SK-N-SH treated with all-trans-retinoic acid at 6 μM for 48 hours (cell line): Measurements from ENCODE around the gene RERG.

Experiments
- ATAC-seq: fragments of 200-7000 bp; cut with Tn5 transposase; 3 replicates; pipeline ENCODE4 v1.9.1; 2020; ENCODE audit warnings: mild to moderate bottlenecking, moderate library complexity
- ARNTL ChIP-seq: fragments of 450-650 bp; formaldehyde crosslinking; IDR thresholded peaks from 2 replicates; pipeline ENCODE4 v1.5.0; 2020; ENCODE audit warnings: low read depth, mild to moderate bottlenecking, moderate library complexity, borderline replicate concordance
- BACH2 ChIP-seq: fragments of 250-450 bp; sonication (Bioruptor Pico); IDR thresholded peaks from 2 replicates; pipeline ENCODE4 v1.9.0; 2021; ENCODE audit warnings: mild to moderate bottlenecking, borderline replicate concordance
- CSDC2 ChIP-seq: fragments of 250-450 bp; sonication (Bioruptor Pico); IDR thresholded peaks from 2 replicates; pipeline ENCODE4 v1.5.0; 2020; ENCODE audit warnings: mild to moderate bottlenecking, moderate library complexity
- ESRRG ChIP-seq: fragments of 250-450 bp; sonication (Bioruptor Pico); IDR thresholded peaks from 2 replicates; pipeline ENCODE4 v1.6.1; 2021; ENCODE audit warnings: mild to moderate bottlenecking
- GLIS3 ChIP-seq: fragments of 250-450 bp; sonication (Bioruptor Pico); IDR thresholded peaks from 2 replicates; pipeline ENCODE4 v1.5.0; 2020; ENCODE audit warnings: mild to moderate bottlenecking, moderate library complexity
- ISL1 ChIP-seq: fragments of 250-450 bp; sonication (Bioruptor Pico); IDR thresholded peaks from 2 replicates; pipeline ENCODE4 v2.1.2; 2022; ENCODE audit warnings: mild to moderate bottlenecking, moderate library complexity
- OSR1 ChIP-seq: fragments of 250-450 bp; sonication (Bioruptor Pico); IDR thresholded peaks from 2 replicates; pipeline ENCODE4 v1.8.0; 2022; ENCODE audit warnings: moderate library complexity, mild to moderate bottlenecking, inconsistent platforms
- POU6F1 ChIP-seq: fragments of 250-450 bp; sonication (Bioruptor Pico); IDR thresholded peaks from 2 replicates; pipeline ENCODE4 v1.8.0; 2021; ENCODE audit warnings: low read depth, mild to moderate bottlenecking, moderate library complexity, borderline replicate concordance
- PPARA ChIP-seq: fragments of 250-450 bp; sonication (Bioruptor Pico); IDR thresholded peaks from 2 replicates; pipeline ENCODE4 v1.5.0; 2020; ENCODE audit warnings: mild to moderate bottlenecking, borderline replicate concordance
- RARB ChIP-seq: fragments of 250-450 bp; sonication (Bioruptor Pico); IDR thresholded peaks from 2 replicates; pipeline ENCODE4 v1.8.0; 2021; ENCODE audit warnings: mild to moderate bottlenecking, moderate library complexity
- SNAI2 ChIP-seq: fragments of 250-450 bp; sonication (Bioruptor Pico); IDR thresholded peaks from 2 replicates; pipeline ENCODE4 v1.5.0; 2020; ENCODE audit warnings: mild to moderate bottlenecking, moderate library complexity
- TCF4 ChIP-seq: fragments of 250-450 bp; sonication (Bioruptor Pico); IDR thresholded peaks from 2 replicates; pipeline ENCODE4 v1.8.0; 2021; ENCODE audit warnings: mild to moderate bottlenecking, moderate library complexity, borderline replicate concordance
- TOX ChIP-seq: fragments of 250-450 bp; sonication (Bioruptor Pico); IDR thresholded peaks from 2 replicates; pipeline ENCODE4 v1.8.0; 2021; ENCODE audit warnings: mild to moderate bottlenecking, moderate library complexity, borderline replicate concordance
- ZC3H10 ChIP-seq: fragments of 250-450 bp; sonication (Bioruptor Pico); IDR thresholded peaks from 2 replicates; pipeline ENCODE4 v1.5.1; 2021; ENCODE audit warnings: mild to moderate bottlenecking, moderate library complexity
- ZFP3 ChIP-seq: fragments of 250-450 bp; sonication (Bioruptor Pico); IDR thresholded peaks from 2 replicates; pipeline ENCODE4 v1.5.0; 2020; ENCODE audit warnings: mild to moderate bottlenecking, moderate library complexity
- ZFP30 ChIP-seq: fragments of 450-650 bp; formaldehyde crosslinking; IDR thresholded peaks from 2 replicates; pipeline ENCODE4 v1.5.0; 2022; ENCODE audit warnings: mild to moderate bottlenecking, moderate library complexity
- ZNF565 ChIP-seq: fragments of 450-650 bp; formaldehyde crosslinking; conservative IDR thresholded peaks from 2 replicates; pipeline ENCODE4 v1.5.0; 2020; ENCODE audit warnings: low read depth, mild to moderate bottlenecking, moderate library complexity
- ZNF70 ChIP-seq: fragments of 450-650 bp; formaldehyde crosslinking; IDR thresholded peaks from 2 replicates; pipeline ENCODE4 v1.5.0; 2020; ENCODE audit warnings: mild to moderate bottlenecking, moderate library complexity
- ZNF8 ChIP-seq: fragments of 450-650 bp; formaldehyde crosslinking; IDR thresholded peaks from 2 replicates; pipeline ENCODE4 v1.5.0; 2020; ENCODE audit warnings: mild to moderate bottlenecking, moderate library complexity
- TF ChIP-seq, protein P1 (sequence below): fragments of 250-450 bp; sonication (Bioruptor Pico); IDR thresholded peaks from 2 replicates; pipeline ENCODE4 v1.5.1; 2021; ENCODE audit warnings: mild to moderate bottlenecking, moderate library complexity
- TF ChIP-seq, protein P2 (sequence below): fragments of 250-450 bp; sonication (Bioruptor Pico); IDR thresholded peaks from 2 replicates; pipeline ENCODE4 v1.5.1; 2020; ENCODE audit warnings: low read depth, mild to moderate bottlenecking, moderate library complexity
- TF ChIP-seq, protein P3 (sequence below): fragments of 250-450 bp; sonication (Bioruptor Pico); IDR thresholded peaks from 2 replicates; pipeline ENCODE4 v1.8.0; 2020; ENCODE audit warnings: mild to moderate bottlenecking, moderate library complexity, borderline replicate concordance
- TF ChIP-seq, protein P4 (sequence below): fragments of 250-450 bp; sonication (Bioruptor Pico); IDR thresholded peaks from 2 replicates; pipeline ENCODE4 v1.5.0; 2020; ENCODE audit warnings: mild to moderate bottlenecking, moderate library complexity

The RERG gene

DNA sequence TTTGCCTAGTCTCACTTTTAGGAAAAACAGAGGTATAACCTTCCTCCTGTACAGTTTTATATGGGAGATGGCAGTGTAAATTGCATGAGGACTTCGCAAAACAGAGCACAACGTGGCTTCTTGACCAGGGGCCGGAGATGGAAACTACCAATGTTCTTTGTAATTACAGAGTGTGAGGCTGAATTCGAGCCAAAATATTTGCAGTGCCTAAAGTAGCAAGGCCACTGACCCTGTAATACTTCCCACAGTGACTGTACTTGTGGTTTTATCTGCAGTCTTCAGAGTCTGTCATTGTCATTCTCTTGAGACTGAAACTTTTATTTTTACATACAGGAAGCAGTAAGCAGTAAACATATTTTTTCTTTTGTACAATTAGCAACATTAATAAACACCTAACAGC lies 98.9 kb downstream of the RERG start:
- TF ChIP-seq SNAI2 (CRISPR knock-in tag) (no peak), ISL1 (CRISPR knock-in tag) (no peak), GLIS3 (no peak), ZNF70 (CRISPR knock-in tag) (no peak), ZC3H10 (CRISPR knock-in tag) (no peak), PPARA (CRISPR knock-in tag) (no peak), ZNF8 (CRISPR knock-in tag) (no peak), CSDC2 (no peak)
- TF ChIP-seq, protein P1, sequence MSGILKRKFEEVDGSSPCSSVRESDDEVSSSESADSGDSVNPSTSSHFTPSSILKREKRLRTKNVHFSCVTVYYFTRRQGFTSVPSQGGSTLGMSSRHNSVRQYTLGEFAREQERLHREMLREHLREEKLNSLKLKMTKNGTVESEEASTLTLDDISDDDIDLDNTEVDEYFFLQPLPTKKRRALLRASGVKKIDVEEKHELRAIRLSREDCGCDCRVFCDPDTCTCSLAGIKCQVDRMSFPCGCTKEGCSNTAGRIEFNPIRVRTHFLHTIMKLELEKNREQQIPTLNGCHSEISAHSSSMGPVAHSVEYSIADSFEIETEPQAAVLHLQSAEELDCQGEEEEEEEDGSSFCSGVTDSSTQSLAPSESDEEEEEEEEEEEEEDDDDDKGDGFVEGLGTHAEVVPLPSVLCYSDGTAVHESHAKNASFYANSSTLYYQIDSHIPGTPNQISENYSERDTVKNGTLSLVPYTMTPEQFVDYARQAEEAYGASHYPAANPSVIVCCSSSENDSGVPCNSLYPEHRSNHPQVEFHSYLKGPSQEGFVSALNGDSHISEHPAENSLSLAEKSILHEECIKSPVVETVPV (CRISPR knock-in tag): no peak
- ATAC-seq: no peak

DNA sequence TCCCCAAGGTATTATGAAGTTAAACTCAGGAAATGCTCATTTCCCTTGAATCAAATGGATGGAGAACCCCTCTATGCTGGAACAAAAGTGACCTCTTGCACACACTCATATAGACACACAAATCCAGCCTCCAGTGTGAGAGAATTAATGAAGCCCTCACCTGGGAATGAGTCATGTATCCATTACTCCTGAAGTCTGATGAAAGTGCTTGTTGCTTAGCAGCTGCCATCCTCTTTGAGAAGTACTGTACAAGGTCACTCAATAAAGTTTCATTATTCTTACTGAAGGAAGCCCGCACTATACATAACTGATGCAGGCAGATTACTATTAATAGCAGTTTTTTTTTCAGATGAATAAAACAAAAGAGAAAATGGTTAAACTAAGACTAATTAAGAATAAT lies 102.3 kb downstream of the RERG start:
- TF ChIP-seq, protein P2, sequence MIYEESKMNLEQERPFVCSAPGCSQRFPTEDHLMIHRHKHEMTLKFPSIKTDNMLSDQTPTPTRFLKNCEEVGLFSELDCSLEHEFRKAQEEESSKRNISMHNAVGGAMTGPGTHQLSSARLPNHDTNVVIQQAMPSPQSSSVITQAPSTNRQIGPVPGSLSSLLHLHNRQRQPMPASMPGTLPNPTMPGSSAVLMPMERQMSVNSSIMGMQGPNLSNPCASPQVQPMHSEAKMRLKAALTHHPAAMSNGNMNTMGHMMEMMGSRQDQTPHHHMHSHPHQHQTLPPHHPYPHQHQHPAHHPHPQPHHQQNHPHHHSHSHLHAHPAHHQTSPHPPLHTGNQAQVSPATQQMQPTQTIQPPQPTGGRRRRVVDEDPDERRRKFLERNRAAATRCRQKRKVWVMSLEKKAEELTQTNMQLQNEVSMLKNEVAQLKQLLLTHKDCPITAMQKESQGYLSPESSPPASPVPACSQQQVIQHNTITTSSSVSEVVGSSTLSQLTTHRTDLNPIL (CRISPR knock-in tag): no peak
- TF ChIP-seq, protein P3, sequence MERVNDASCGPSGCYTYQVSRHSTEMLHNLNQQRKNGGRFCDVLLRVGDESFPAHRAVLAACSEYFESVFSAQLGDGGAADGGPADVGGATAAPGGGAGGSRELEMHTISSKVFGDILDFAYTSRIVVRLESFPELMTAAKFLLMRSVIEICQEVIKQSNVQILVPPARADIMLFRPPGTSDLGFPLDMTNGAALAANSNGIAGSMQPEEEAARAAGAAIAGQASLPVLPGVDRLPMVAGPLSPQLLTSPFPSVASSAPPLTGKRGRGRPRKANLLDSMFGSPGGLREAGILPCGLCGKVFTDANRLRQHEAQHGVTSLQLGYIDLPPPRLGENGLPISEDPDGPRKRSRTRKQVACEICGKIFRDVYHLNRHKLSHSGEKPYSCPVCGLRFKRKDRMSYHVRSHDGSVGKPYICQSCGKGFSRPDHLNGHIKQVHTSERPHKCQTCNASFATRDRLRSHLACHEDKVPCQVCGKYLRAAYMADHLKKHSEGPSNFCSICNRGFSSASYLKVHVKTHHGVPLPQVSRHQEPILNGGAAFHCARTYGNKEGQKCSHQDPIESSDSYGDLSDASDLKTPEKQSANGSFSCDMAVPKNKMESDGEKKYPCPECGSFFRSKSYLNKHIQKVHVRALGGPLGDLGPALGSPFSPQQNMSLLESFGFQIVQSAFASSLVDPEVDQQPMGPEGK: no peak
- TF ChIP-seq ESRRG (no peak), POU6F1 (no peak), ZNF70 (CRISPR knock-in tag) (no peak), ARNTL (no peak), TCF4 (CRISPR knock-in tag) (no peak), OSR1 (no peak), BACH2 (CRISPR knock-in tag) (no peak), CSDC2 (no peak), ZC3H10 (CRISPR knock-in tag) (no peak), ZNF565 (no peak), ZFP30 (CRISPR knock-in tag) (no peak), TOX (no peak), ZFP3 (CRISPR knock-in tag) (no peak)
- TF ChIP-seq, protein P1 (CRISPR knock-in tag): no peak
- TF ChIP-seq, protein P4, sequence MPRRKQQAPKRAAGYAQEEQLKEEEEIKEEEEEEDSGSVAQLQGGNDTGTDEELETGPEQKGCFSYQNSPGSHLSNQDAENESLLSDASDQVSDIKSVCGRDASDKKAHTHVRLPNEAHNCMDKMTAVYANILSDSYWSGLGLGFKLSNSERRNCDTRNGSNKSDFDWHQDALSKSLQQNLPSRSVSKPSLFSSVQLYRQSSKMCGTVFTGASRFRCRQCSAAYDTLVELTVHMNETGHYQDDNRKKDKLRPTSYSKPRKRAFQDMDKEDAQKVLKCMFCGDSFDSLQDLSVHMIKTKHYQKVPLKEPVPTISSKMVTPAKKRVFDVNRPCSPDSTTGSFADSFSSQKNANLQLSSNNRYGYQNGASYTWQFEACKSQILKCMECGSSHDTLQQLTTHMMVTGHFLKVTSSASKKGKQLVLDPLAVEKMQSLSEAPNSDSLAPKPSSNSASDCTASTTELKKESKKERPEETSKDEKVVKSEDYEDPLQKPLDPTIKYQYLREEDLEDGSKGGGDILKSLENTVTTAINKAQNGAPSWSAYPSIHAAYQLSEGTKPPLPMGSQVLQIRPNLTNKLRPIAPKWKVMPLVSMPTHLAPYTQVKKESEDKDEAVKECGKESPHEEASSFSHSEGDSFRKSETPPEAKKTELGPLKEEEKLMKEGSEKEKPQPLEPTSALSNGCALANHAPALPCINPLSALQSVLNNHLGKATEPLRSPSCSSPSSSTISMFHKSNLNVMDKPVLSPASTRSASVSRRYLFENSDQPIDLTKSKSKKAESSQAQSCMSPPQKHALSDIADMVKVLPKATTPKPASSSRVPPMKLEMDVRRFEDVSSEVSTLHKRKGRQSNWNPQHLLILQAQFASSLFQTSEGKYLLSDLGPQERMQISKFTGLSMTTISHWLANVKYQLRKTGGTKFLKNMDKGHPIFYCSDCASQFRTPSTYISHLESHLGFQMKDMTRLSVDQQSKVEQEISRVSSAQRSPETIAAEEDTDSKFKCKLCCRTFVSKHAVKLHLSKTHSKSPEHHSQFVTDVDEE (CRISPR knock-in tag): no peak
- TF ChIP-seq, all 23 proteins: peak for 0
- no peak for ATAC-seq

- TF ChIP-seq TOX: no peak
- TF ChIP-seq ZFP3 (CRISPR knock-in tag): no peak
- no peak for TF ChIP-seq RARB
- no peak for ATAC-seq
Observed at GRCh38 chr12:15116983-15117382, 104.2 kb downstream of the RERG start.
